ENCODE measurements around the gene MEGF8.

The MEGF8 gene

GRCh38 chr19:42348211-42348610 is 22.8 kb downstream of the MEGF8 start:
- no peak for TF ChIP-seq CTCF (conservative IDR thresholded peaks at IDR 0.05; ENCODE audit: control insufficient read depth, insufficient read depth, low read depth, low read length)
- DNase-seq (ENCODE audit: low read depth), result no peak
- no peak overlapping the region for H3K4me3 ChIP-seq (ENCODE audit: control insufficient read depth, low read depth, low read length)

GRCh38 chr19:42349378-42350107 is 24.1 kb downstream of the MEGF8 start:
- TF ChIP-seq CTCF (conservative IDR thresholded peaks at IDR 0.05; ENCODE audit: control insufficient read depth, insufficient read depth, low read depth, low read length), result no peak
- no peak for DNase-seq (ENCODE audit: low read depth)
- no peak overlapping the region for H3K4me3 ChIP-seq (ENCODE audit: control insufficient read depth, low read depth, low read length)

- no peak for TF ChIP-seq CTCF (conservative IDR thresholded peaks at IDR 0.05; ENCODE audit: control insufficient read depth, insufficient read depth, low read depth, low read length)
Observed at GRCh38 chr19:42350417-42350816, 25.0 kb downstream of the MEGF8 start.

GRCh38 chr19:42351079-42351735 is 25.8 kb downstream of the MEGF8 start:
- DNase-seq (ENCODE audit: low read depth), result no peak
- no peak for TF ChIP-seq CTCF (conservative IDR thresholded peaks at IDR 0.05; ENCODE audit: control insufficient read depth, insufficient read depth, low read depth, low read length)
- H3K4me3 ChIP-seq (ENCODE audit: control insufficient read depth, low read depth, low read length), result no peak overlapping the region

More at GRCh38 chr19:42350417-42350816, 25.0 kb downstream of the MEGF8 start:
- no peak overlapping the region for H3K4me3 ChIP-seq (ENCODE audit: control insufficient read depth, low read depth, low read length)
- no peak for DNase-seq (ENCODE audit: low read depth)

- DNase-seq (ENCODE audit: low read depth), result no peak
Observed at GRCh38 chr19:42352301-42353259, 27.1 kb downstream of the MEGF8 start.

More at GRCh38 chr19:42352301-42353259, 27.1 kb downstream of the MEGF8 start:
- no peak overlapping the region for H3K4me3 ChIP-seq (ENCODE audit: control insufficient read depth, low read depth, low read length)
- TF ChIP-seq CTCF (conservative IDR thresholded peaks at IDR 0.05; ENCODE audit: control insufficient read depth, insufficient read depth, low read depth, low read length), result no peak
